GM12878 (cell line): Measurements from ENCODE around the gene COL8A2. TPM values are rescaled to one million over a fixed set of nuclear protein-coding genes. Genes with fewer than 3 reads are reported as not detected.
A peak's percentile ranks its signal among the peaks of the same experiment; 100 is the strongest.

Experiments used
- CEBPB ChIP-seq, 2 experiments: fragments of 150-350 bp in 1 of 2; IDR thresholded peaks; 2 replicates each; pipeline ENCODE4 v1.6.1; 2012 to 2014; ENCODE audit warnings: low read depth in 2 of 2, low read length in 2 of 2, borderline replicate concordance in 1 of 2, inconsistent platforms in 1 of 2
- CREM ChIP-seq: IDR thresholded peaks from 2 replicates; pipeline ENCODE4 v1.6.1; 2014; ENCODE audit warnings: antibody characterized with exemption, low read depth
- IRF5 ChIP-seq: fragments of 450-650 bp; IDR thresholded peaks from 2 replicates; pipeline ENCODE4 v1.6.1; 2017; ENCODE audit warnings: borderline replicate concordance
- MEF2B ChIP-seq: fragments of 450-650 bp; IDR thresholded peaks from 2 replicates; pipeline ENCODE4 v1.6.1; 2018; ENCODE audit warnings: mild to moderate bottlenecking, moderate library complexity; ENCODE audit not compliant: partially characterized antibody, poor library complexity, severe bottlenecking
- POLR2A ChIP-seq: IDR thresholded peaks from 2 replicates; pipeline ENCODE4 v1.6.1; 2011; ENCODE audit warnings: low read depth, mild to moderate bottlenecking, low read length
- REST ChIP-seq: IDR thresholded peaks from 2 replicates; pipeline ENCODE4 v1.6.1; 2012; ENCODE audit warnings: mild to moderate bottlenecking, low read depth, low read length
- SMAD5 ChIP-seq: IDR thresholded peaks from 2 replicates; pipeline ENCODE4 v1.6.1; 2016; ENCODE audit warnings: antibody characterized with exemption, low read depth
- SMARCA5 ChIP-seq: fragments of 450-650 bp; IDR thresholded peaks from 2 replicates; pipeline ENCODE4 v1.6.1; 2017; ENCODE audit warnings: mild to moderate bottlenecking
- ZBTB4 ChIP-seq: fragments of 450-650 bp; formaldehyde crosslinking; IDR thresholded peaks from 2 replicates; pipeline ENCODE4 v1.4.0; 2022; ENCODE audit warnings: mild to moderate bottlenecking, moderate library complexity
- ZZZ3 ChIP-seq: IDR thresholded peaks from 2 replicates; pipeline ENCODE4 v1.6.1; 2011; ENCODE audit warnings: low read depth; ENCODE audit not compliant: control insufficient read depth, insufficient read length
- polyA plus RNA-seq, 11 experiments: library from polyadenylated mRNA; depleted of rRNA in 4 of 11; unstranded in 6 of 11; stranded (reverse) in 5 of 11; fragments of >200 nt; fragmentation: Nextera tagmentation in 4 of 11; fragmentation: Illumina TruSeq in 1 of 11; extraction: Ambion mirVana in 4 of 11; extraction: Trizol in 1 of 11; gene quantifications; 1 replicate in 1 of 11; 2 replicates in 10 of 11; pipeline versions ENCODE4 v1.2.1 to v1.2.3, GENCODE V29; 2011 to 2016; ENCODE audit warnings: inconsistent platforms in 2 of 11, missing spikeins in 2 of 11, low read depth in 1 of 11
- total RNA-seq, 4 experiments: library from RNA; depleted of rRNA in 3 of 4; stranded (reverse); fragments of >200 nt in 3 of 4; fragmentation: Illumina TruSeq in 1 of 4; extraction: Trizol in 1 of 4; gene quantifications; 2 replicates each; pipeline versions ENCODE4 v1.2.1 to v1.2.3, GENCODE V29; 2013 to 2021

The COL8A2 gene
- total and polyA plus RNA-seq, 10 of the 15 experiments (the other 5 are each of a cell fraction or from before 2014, with no cell fraction given), result 0.01 TPM; not detected in 9

GRCh38 chr1:36151845-36152203 is 26.8 kb upstream of the COL8A2 start (continued):
- TF ChIP-seq CEBPB (IDR thresholded peaks at IDR 0.05; ENCODE audit: borderline replicate concordance in 1 of 2, low read depth in 2 of 2, low read length in 2 of 2), result no peak
- TF ChIP-seq IRF5, result no peak
- TF ChIP-seq SMAD5, result no peak
- no peak for TF ChIP-seq ZBTB4 (CRISPR knock-in tag)
- no peak for TF ChIP-seq REST
- no peak for TF ChIP-seq CREM
- no peak for TF ChIP-seq ZZZ3
- TF ChIP-seq MEF2B, result peak; percentile 65
- TF ChIP-seq SMARCA5, result 0 out of 2 replicates have a peak, but pooled peaks have one; percentile 35
- TF ChIP-seq POLR2A, result peak; percentile 31; the same call in 1 of the 2 replicates
